Naive B cell (primary cell): ENCODE results near the gene ROBO3. TPM values are rescaled to one million over a fixed set of nuclear protein-coding genes. Genes with fewer than 3 reads are reported as not detected.

Source experiments
- ATAC-seq, 2 donors: fragments of 150-1000 bp; cut with Tn5 transposase; 2 replicates each; pipeline ENCODE4 v1.10.0; 2021; ENCODE audit warnings: low read depth in 2 of 2, mild to moderate bottlenecking in 2 of 2, moderate library complexity in 2 of 2
- DNase-seq: peaks from one replicate; pipeline ENCODE4 v3.0.0; 2022
- H3K27ac Mint-ChIP-seq, 6 donors: one replicate each; pipeline ENCODE4 v1.8.0; 2020 to 2022; ENCODE audit warnings: mild to moderate bottlenecking in 6 of 6, mixed read lengths in 6 of 6, moderate library complexity in 5 of 6, inconsistent platforms in 2 of 6
- H3K27me3 Mint-ChIP-seq, 3 donors: one replicate each; pipeline ENCODE4 v1.8.0; 2021 to 2022; ENCODE audit warnings: mixed read lengths in 3 of 3, mild to moderate bottlenecking in 1 of 3
- H3K36me3 Mint-ChIP-seq, 2 donors: one replicate each; pipeline ENCODE4 v1.8.0; 2020 to 2022; ENCODE audit warnings: mixed read lengths in 2 of 2, inconsistent platforms in 1 of 2, mild to moderate bottlenecking in 1 of 2
- H3K4me1 Mint-ChIP-seq, 3 donors: one replicate each; pipeline ENCODE4 v1.8.0; 2020 to 2022; ENCODE audit warnings: mixed read lengths in 3 of 3, inconsistent platforms in 1 of 3, mild to moderate bottlenecking in 1 of 3, moderate library complexity in 1 of 3
- H3K4me3 Mint-ChIP-seq, 8 donors: one replicate each; pipeline ENCODE4 v1.8.0; 2020 to 2022; ENCODE audit warnings: mild to moderate bottlenecking in 8 of 8, mixed read lengths in 8 of 8, moderate library complexity in 8 of 8, inconsistent platforms in 2 of 8
- H3K9me3 Mint-ChIP-seq, 7 donors: one replicate each; pipeline ENCODE4 v1.8.0; 2020 to 2022; ENCODE audit warnings: mixed read lengths in 7 of 7, mild to moderate bottlenecking in 5 of 7, inconsistent platforms in 2 of 7, moderate library complexity in 1 of 7
- polyA plus RNA-seq, 6 donors: library from polyadenylated mRNA; unstranded; fragments of 300-500 nt; fragmentation: Illumina TruSeq; gene quantifications; one replicate each; pipeline ENCODE4 v1.2.3, GENCODE V29; 2021; ENCODE audit warnings: low read depth in 6 of 6

Gene ROBO3
- polyA plus RNA-seq, 6 donors from 2014 or later, result 0.21 to 2.0 (median 0.69) TPM; not detected in 2

GRCh38 chr11:124892750-124893454 is 27.7 kb downstream of the ROBO3 start:
- ATAC-seq (no peak), DNase-seq (no peak)
- H3K36me3 Mint-ChIP-seq, result no peaks in the 10 kb centered on the region
- peak overlapping the region in 1 of 6 donors; percentile 29 for H3K27ac Mint-ChIP-seq
- no peak overlapping the region for H3K4me3 Mint-ChIP-seq
- peaks cover 0 to 1% (median 0%) of the 10 kb centered on the region in 7 donors for H3K9me3 Mint-ChIP-seq
- peaks cover 0 to 4% (median 4%) of the 10 kb centered on the region in 3 donors for H3K4me1 Mint-ChIP-seq
- H3K27me3 Mint-ChIP-seq, result peaks cover 10 to 57% (median 50%) of the 10 kb centered on the region in 3 donors

DNA sequence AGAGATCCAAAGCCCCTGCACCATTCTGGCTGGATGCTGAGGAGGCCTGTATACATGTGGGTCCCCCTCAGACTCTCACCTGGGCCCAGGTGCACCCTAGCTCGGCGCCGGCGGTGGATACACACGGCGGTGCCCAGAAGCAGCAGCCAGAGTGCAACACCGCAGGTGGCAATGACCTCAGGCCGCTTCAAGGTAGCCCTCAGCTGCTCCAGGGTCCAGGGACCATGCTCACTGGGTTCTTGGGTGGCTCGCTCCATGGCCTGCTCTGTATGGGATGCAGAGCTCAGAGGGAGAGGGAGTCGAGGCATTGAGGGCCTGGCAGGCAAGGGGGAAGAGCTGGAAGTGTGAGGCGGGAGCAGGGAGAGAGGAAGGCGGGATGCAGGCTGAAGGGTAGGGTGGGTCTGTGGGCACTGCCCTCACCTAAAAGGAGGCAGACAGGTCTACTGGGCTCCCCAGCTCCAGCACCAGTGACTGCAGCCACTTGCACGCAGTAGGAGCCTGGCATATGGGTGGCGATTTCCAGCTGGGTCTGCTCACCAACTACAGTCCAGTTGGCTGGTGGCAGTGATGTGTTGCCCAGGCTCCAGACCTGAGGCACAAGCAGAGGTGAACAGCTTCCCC is 28.7 kb downstream of the ROBO3 start:
- peaks cover 10 to 57% (median 47%) of the 10 kb centered on the region in 3 donors for H3K27me3 Mint-ChIP-seq
- ATAC-seq (no peak), DNase-seq (no peak)
- peaks cover 0 to 4% (median 4%) of the 10 kb centered on the region in 3 donors for H3K4me1 Mint-ChIP-seq
- H3K36me3 Mint-ChIP-seq, result no peaks in the 10 kb centered on the region
- no peak overlapping the region for H3K27ac Mint-ChIP-seq
- no peak overlapping the region for H3K4me3 Mint-ChIP-seq
- no peaks in the 10 kb centered on the region for H3K9me3 Mint-ChIP-seq

DNA sequence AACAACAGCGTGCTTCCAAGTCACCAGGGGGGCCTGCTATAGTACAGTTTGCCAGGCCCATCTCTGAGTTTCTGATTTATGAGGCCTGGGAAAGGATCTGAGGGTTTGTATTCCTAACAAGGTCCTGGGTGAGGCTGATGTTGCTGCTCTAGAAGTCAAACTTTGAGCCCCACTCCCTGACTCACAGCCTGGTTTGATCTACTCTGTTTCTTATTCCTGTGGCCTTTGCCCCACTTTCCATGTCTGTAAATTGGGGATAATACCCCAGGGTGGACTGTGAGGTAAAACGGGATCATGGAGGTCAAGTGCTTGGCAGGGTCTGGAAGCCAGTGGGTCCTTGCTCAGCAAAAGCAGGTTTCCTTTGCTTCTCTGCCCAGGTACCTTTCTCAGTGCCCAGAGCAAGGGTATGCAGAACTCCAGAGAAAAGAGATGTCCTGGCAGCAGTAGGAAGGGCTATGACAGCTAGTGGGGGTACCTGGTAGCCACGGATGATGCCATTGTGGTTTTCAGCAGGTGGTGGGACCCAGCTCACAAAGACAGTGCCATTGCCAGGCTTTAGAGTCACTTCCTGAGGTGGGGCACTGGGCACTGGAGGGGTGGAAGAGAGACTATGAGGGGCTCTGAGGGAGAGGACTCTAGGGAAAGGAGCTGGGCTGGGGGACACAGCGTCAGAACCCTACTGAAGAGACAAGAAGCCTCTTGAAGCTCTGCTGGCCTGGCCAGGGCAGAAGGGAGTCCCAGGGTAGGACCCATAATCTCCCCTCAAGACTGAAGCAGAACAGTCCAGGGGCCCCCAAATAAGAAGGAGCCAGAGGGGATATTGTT is 29.6 kb downstream of the ROBO3 start:
- Mint-ChIP-seq H3K4me3 (no peak overlapping the region), H3K36me3 (no peaks in the 10 kb centered on the region), H3K4me1 (peaks cover 0 to 4% (median 0%) of the 10 kb centered on the region in 3 donors), H3K27me3 (peaks cover 17 to 60% (median 54%) of the 10 kb centered on the region in 3 donors), H3K9me3 (no peaks in the 10 kb centered on the region), H3K27ac (no peak overlapping the region)
- DNase-seq (no peak), ATAC-seq (no peak)

DNA sequence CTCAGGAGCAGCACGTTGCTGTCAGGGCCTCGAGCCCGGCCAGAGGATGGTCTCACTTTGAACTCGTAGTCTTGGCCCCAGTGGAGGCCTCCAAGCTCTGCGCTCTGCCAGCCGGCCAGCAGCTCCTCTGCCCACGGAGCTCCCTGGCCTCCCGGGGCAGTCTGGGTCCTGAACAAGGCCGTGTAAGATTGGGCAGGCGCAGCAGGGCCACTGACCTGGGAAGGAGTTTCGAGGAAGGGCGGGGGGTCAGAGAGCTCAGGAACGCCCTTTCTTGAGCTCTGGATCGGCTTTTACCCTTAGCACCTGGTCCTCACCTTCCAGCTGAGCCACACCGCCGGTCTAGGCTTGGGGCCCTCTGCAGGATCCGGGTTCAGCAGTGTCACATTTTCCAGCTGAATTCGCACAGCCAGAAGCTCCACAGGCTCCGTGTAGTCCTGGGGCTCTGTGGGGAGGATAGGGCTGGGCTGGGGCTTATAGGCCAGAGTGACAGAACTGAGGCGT is 30.3 kb downstream of the ROBO3 start:
- Mint-ChIP-seq H3K27me3 (peaks cover 18 to 62% (median 56%) of the 10 kb centered on the region in 3 donors), H3K36me3 (no peaks in the 10 kb centered on the region), H3K4me1 (peaks cover 0 to 4% (median 0%) of the 10 kb centered on the region in 3 donors), H3K4me3 (peak overlapping the region in 1 of 8 donors; percentile 52), H3K27ac (no peak overlapping the region), H3K9me3 (no peaks in the 10 kb centered on the region)
- no peak for ATAC-seq
- no peak for DNase-seq

DNA sequence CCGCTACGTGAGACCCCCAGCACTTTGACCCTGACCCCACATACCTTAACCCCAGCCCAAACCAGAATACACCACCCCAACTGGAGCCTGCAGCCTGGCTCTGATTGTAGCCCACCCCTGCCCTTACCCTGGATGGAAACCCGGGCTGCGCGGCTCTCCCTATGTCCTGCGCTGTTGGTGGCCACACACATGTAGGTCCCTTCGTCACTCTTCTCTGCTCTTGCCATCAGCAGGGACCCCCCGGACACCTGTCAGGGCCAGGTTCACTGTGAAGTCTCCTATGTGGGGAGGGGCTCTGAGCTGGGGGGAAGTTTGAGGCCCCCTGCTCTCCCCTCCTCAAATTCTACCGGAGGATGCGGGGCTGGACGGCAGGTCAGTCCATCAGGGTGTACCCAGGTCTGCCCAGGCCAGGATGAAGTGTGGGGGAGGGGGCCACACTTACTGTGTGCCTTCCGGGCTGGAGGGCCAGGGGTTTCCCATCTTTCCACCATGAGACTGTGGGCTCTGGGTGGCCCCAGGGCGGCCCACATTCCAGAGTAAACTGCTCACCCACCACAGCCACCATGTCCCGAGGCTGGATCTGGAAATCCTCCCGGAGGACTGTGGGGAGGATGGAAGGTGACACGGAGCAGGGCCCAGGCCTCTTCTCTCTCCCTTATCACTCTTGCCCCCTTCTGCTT is 31.0 kb downstream of the ROBO3 start:
- H3K36me3 Mint-ChIP-seq, result no peaks in the 10 kb centered on the region
- DNase-seq (no peak), ATAC-seq (no peak)
- H3K4me1 Mint-ChIP-seq, result peaks cover 0 to 4% (median 0%) of the 10 kb centered on the region in 3 donors
- no peaks in the 10 kb centered on the region for H3K9me3 Mint-ChIP-seq
- peaks cover 22 to 61% (median 53%) of the 10 kb centered on the region in 3 donors for H3K27me3 Mint-ChIP-seq
- H3K4me3 Mint-ChIP-seq, result peak overlapping the region in 1 of 8 donors; percentile 52
- no peak overlapping the region for H3K27ac Mint-ChIP-seq

DNA sequence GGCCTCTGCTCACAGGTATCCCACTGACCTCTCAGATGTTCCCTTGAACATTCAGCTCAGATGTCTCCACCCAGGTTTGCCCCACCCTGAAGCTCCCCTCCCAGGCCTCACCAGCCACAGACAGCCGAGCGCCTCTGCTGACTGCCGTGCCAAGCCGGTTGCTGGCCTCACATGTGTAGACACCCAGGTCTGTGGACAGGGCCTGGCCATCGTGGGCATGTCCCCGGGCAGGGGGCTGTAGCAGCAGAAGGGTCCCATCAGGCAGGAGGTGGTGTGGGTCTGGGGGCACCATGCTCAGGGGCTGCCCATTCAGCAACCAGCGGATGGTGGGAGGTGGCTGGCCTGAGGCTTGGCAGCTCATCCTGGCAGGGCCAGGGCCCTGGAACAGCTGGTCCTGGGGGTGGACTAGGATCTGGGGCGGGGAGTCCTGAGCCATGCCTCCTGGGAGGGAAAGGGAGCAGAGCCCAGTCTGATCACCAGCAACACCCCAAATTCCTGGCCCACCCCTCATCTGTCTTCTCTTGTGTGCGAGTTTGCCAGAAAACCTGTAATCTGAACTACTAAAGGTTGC is 31.7 kb downstream of the ROBO3 start:
- Mint-ChIP-seq H3K27me3 (peaks cover 29 to 68% (median 59%) of the 10 kb centered on the region in 3 donors), H3K36me3 (no peaks in the 10 kb centered on the region), H3K4me3 (no peak overlapping the region), H3K27ac (peak overlapping the region in 1 of 6 donors; percentile 50), H3K4me1 (peaks cover 0 to 4% (median 0%) of the 10 kb centered on the region in 3 donors), H3K9me3 (no peaks in the 10 kb centered on the region)
- DNase-seq (no peak), ATAC-seq (no peak)

- Mint-ChIP-seq H3K36me3 (no peaks in the 10 kb centered on the region), H3K27ac (peak within 1 kb of the TSS in 1 of 6 donors; percentile 50), H3K9me3 (no peaks in the 10 kb centered on the region), H3K4me3 (no peak within 1 kb of the TSS), H3K4me1 (peaks cover 0 to 4% (median 0%) of the 10 kb centered on the region in 3 donors), H3K27me3 (peaks cover 29 to 63% (median 58%) of the 10 kb centered on the region in 3 donors)
- ATAC-seq, result no peak
- DNase-seq, result no peak
These were observed 32.5 kb downstream of the ROBO3 start, which contains the start of gene ROBO4 for GRCh38 chr11:124897674-124898262. TSS of gene ROBO4 (minus strand) at chr11:124897865. CDS start at chr11:124897795, 70 bp downstream.

DNA sequence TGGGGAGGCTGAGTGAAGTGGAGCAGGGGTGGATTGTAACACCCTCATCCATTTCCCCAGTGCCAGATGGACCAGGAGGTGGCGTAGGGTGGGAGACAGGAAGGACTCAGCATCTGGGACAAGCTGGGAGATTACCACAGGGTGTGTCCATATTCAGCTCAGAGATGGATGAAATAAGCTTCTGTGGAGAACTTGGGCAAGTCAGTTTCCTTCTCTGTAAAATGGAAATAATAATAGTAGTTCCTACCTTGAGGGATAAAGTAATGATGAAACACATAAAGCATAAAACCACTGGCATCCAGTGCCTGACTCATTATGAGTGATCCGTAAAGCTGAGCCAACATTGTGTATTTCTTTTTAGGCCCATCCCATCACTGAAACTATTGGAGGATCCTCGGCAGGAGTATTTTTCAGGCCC is 33.0 kb downstream of the ROBO3 start:
- no peak overlapping the region for H3K27ac Mint-ChIP-seq

DNA sequence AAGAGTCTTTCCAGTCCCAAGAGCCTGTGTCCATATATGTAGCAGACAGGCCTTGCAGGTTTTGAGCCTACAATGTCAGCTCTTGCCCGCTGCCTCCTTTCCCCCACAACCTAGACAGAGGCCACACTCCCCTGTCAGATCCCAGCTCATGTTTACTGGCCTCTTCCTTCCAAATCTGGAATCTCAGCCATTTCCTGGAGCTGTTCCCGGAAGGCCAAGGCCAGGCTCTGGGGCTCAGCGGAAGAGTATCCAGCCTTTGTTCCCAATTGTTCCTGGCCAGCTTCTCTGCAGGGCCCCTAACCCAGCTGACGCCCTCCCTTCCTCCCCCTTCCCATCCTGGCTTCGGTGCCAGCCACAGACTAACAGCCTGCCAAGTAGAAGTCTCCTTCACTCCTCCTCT is 33.5 kb downstream of the ROBO3 start:
- ATAC-seq (no peak), DNase-seq (no peak)
- Mint-ChIP-seq H3K9me3 (no peaks in the 10 kb centered on the region), H3K27me3 (peaks cover 29 to 57% (median 55%) of the 10 kb centered on the region in 3 donors), H3K36me3 (no peaks in the 10 kb centered on the region), H3K27ac (peak overlapping the region in 1 of 6 donors; percentile 45), H3K4me3 (no peak overlapping the region), H3K4me1 (no peaks in the 10 kb centered on the region)

More for the DNA sequence above, 33.0 kb downstream of the ROBO3 start:
- no peak for ATAC-seq
- Mint-ChIP-seq H3K9me3 (no peaks in the 10 kb centered on the region), H3K4me1 (no peaks in the 10 kb centered on the region), H3K27me3 (peaks cover 27 to 58% (median 58%) of the 10 kb centered on the region in 3 donors), H3K36me3 (no peaks in the 10 kb centered on the region), H3K4me3 (no peak overlapping the region)
- no peak for DNase-seq

DNA sequence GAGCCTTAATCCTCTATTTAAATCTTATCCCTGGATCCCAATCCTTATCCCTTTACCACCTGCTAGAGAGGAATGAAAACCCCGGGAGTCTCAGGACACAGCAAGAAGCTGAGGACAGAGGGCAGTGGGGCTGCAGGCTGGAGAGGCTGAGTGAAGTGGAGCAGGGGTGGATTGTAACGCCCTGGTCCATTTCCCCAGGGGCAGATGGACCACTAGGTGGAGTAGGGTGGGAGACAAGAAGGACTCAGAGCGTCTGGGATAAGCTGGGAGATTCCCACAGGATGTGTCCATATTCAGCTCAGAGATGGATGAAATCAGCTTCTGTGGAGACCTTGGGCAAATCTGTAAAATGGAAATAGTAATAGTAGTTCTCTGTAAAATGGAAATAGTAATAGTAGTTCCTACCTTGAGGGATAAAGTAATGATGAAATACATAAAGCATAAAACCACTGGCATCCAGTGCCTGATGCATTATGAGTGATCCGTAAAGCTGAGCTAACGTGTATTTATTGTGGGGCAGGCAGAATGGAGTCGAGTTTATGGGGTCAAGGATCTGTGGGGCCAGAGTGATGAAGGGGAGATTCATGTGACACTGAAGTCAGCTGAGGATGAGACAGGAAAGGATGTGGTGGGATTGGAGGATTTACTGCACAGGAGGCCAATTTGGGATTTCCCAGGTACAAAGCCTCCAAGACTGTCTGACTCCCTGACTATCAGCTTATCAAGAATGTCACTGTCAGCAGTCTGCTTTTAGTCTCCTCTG is 34.3 kb downstream of the ROBO3 start:
- peaks cover 29 to 57% (median 57%) of the 10 kb centered on the region in 3 donors for H3K27me3 Mint-ChIP-seq
- no peaks in the 10 kb centered on the region for H3K36me3 Mint-ChIP-seq
- ATAC-seq, result no peak

DNA sequence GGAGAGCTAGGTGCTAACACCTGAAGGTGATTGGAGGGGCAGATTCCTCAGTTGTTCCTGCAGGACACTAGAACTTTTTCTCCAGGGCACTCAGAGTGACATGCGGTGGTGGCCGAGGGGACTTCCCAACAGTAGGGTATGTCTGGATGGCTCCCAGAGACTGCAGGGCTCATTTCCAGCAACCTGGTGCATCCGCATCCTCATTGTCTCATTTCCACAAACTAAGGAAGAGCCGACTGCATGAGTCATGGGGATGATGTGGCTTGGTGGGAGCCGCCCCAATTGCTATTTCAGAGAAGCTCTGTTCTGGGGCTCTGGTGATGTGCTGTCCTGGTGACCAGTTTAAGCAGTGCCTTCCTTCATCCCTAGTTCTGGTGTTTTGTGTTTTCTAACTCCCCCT is 35.2 kb downstream of the ROBO3 start:
- H3K27me3 Mint-ChIP-seq, result peaks cover 29 to 56% (median 51%) of the 10 kb centered on the region in 3 donors
- H3K27ac Mint-ChIP-seq, result no peak overlapping the region
- DNase-seq, result no peak
- no peaks in the 10 kb centered on the region for H3K9me3 Mint-ChIP-seq
- H3K4me3 Mint-ChIP-seq, result no peak overlapping the region
- H3K36me3 Mint-ChIP-seq, result no peaks in the 10 kb centered on the region
- no peaks in the 10 kb centered on the region for H3K4me1 Mint-ChIP-seq
- ATAC-seq, result no peak

More for the DNA sequence above, 34.3 kb downstream of the ROBO3 start:
- H3K27ac Mint-ChIP-seq, result no peak overlapping the region
- peak overlapping the region in 1 of 8 donors; percentile 49 for H3K4me3 Mint-ChIP-seq
- H3K9me3 Mint-ChIP-seq, result no peaks in the 10 kb centered on the region
- DNase-seq, result no peak
- no peaks in the 10 kb centered on the region for H3K4me1 Mint-ChIP-seq
